Endothelial cell of umbilical vein (primary cell): Measurements from ENCODE around the gene OR51V1. TPM values are rescaled to one million over a fixed set of nuclear protein-coding genes. Genes with fewer than 3 reads are reported as not detected.

Source experiments
- BruUV-seq: library from RNA; stranded (reverse); fragments of 400-500 nt; replicated peaks from 2 replicates; lab custom pipeline; 2021; lab: Mats Ljungman, UMichigan
- CTCF ChIA-PET: fragments of 300-600, 350-600 bp; sonication (Branson Sonifier 250); formaldehyde crosslinking; loops from one replicate; lab custom pipeline; 2021; ENCODE audit warnings: antibody characterized with exemption, inconsistent platforms; lab: Charles Lee
- POLR2A ChIA-PET: fragments of 300-600, 350-600 bp; sonication (Branson Sonifier 250); formaldehyde crosslinking; loops from one replicate; lab custom pipeline; 2021; ENCODE audit warnings: antibody characterized with exemption, inconsistent platforms; lab: Charles Lee
- DNase-seq: peaks from one replicate; pipeline ENCODE4 v3.0.0-alpha.2; 2011; ENCODE audit warnings: low read depth, low spot score
- FAIRE-seq: peaks from 2 replicates; lab custom pipeline; 2011; peaks lifted over from hg19 to GRCh38; lab: Jason Lieb, UNC
- H2AFZ ChIP-seq: 2 replicates; pipeline ENCODE4 v1.6.0; 2012; ENCODE audit warnings: low read depth, low read length, control low read depth, inconsistent platforms
- H3K27ac ChIP-seq: 2 replicates; pipeline ENCODE4 v1.5.1; 2011; ENCODE audit warnings: low read depth, mild to moderate bottlenecking, control low read depth, low read length, moderate library complexity; ENCODE audit not compliant: insufficient read depth
- H3K27me3 ChIP-seq, 2 experiments: 2 replicates each; pipeline versions ENCODE4 v1.6.0 to v1.6.1; 2011; ENCODE audit warnings: low read length in 2 of 2, mixed read lengths in 1 of 2; ENCODE audit not compliant: control insufficient read depth in 2 of 2, insufficient read depth in 2 of 2
- H3K36me3 ChIP-seq, 2 experiments: 2 replicates in 1 of 2; 3 replicates in 1 of 2; pipeline ENCODE4 v1.5.1; 2011; ENCODE audit warnings: low read length in 2 of 2, mild to moderate bottlenecking in 1 of 2, moderate library complexity in 1 of 2; ENCODE audit not compliant: control insufficient read depth in 2 of 2, insufficient read depth in 2 of 2; ENCODE audit errors: extremely low read depth in 1 of 2
- H3K4me1 ChIP-seq: 3 replicates; pipeline ENCODE4 v1.5.1; 2011; ENCODE audit warnings: mild to moderate bottlenecking, low read length; ENCODE audit not compliant: control insufficient read depth, insufficient read depth; ENCODE audit errors: extremely low read depth
- H3K4me2 ChIP-seq: 2 replicates; pipeline ENCODE4 v1.6.1; 2011; ENCODE audit warnings: low read length, control low read depth, mixed read lengths; ENCODE audit not compliant: insufficient read depth
- H3K4me3 ChIP-seq, 3 experiments: fragments of 200-600 bp in 1 of 3; sonication (generic), shearing (Covaris generic) in 1 of 3; replicated peaks in 1 of 3; 2 replicates each; pipeline ENCODE4 v1.5.1; 2011 to 2016; ENCODE audit warnings: control low read depth in 3 of 3, low read length in 3 of 3, mild to moderate bottlenecking in 2 of 3, inconsistent platforms in 1 of 3, low read depth in 1 of 3, moderate library complexity in 1 of 3; ENCODE audit not compliant: insufficient read depth in 1 of 3
- H3K79me2 ChIP-seq: 2 replicates; pipeline ENCODE4 v1.6.0; 2012; ENCODE audit warnings: low read length, inconsistent platforms; ENCODE audit not compliant: control insufficient read depth, insufficient read depth
- H3K9ac ChIP-seq: replicated peaks from 2 replicates; pipeline ENCODE3; 2011; ENCODE audit warnings: low read length, control low read depth; ENCODE audit not compliant: insufficient read depth; ENCODE audit errors: extremely low read depth
- H3K9me1 ChIP-seq: replicated peaks from 3 replicates; pipeline ENCODE4 v1.6.0; 2011; ENCODE audit warnings: mild to moderate bottlenecking, low read length; ENCODE audit not compliant: control insufficient read depth, insufficient read depth; ENCODE audit errors: extremely low read depth
- H3K9me3 ChIP-seq: replicated peaks from 2 replicates; pipeline ENCODE4 v1.5.1; 2012; ENCODE audit warnings: low read length, inconsistent platforms; ENCODE audit not compliant: control insufficient read depth, insufficient read depth
- H4K20me1 ChIP-seq: replicated peaks from 2 replicates; pipeline ENCODE3; 2011; ENCODE audit warnings: mild to moderate bottlenecking, low read length; ENCODE audit not compliant: control insufficient read depth, insufficient read depth; ENCODE audit errors: extremely low read depth
- CTCF ChIP-seq, 2 donors: IDR thresholded peaks; 1 replicate in 1 of 2; 2 replicates in 1 of 2; pipeline ENCODE4 v1.5.1; 2011; ENCODE audit warnings: low read length in 2 of 2, mild to moderate bottlenecking in 2 of 2, moderate library complexity in 2 of 2, control low read depth in 1 of 2, inconsistent platforms in 1 of 2, low read depth in 1 of 2; ENCODE audit not compliant: insufficient read depth in 1 of 2; ENCODE audit errors: extremely low read depth in 1 of 2
- EZH2 ChIP-seq: IDR thresholded peaks from 2 replicates; pipeline ENCODE4 v1.6.1; 2012; ENCODE audit warnings: borderline replicate concordance, low read depth, mild to moderate bottlenecking, moderate library complexity, low read length, inconsistent platforms; ENCODE audit not compliant: severe bottlenecking
- FOS ChIP-seq: IDR thresholded peaks from 2 replicates; pipeline ENCODE4 v1.6.1; 2011; ENCODE audit warnings: mild to moderate bottlenecking, low read length, moderate library complexity, borderline replicate concordance; ENCODE audit not compliant: insufficient read depth
- GATA2 ChIP-seq: IDR thresholded peaks from 2 replicates; pipeline ENCODE4 v1.7.0; 2011; ENCODE audit warnings: low read depth, mild to moderate bottlenecking, moderate library complexity, mixed read lengths, low read length; ENCODE audit not compliant: insufficient read length, insufficient read depth
- JUN ChIP-seq: IDR thresholded peaks from 2 replicates; pipeline ENCODE4 v1.6.1; 2011; ENCODE audit warnings: borderline replicate concordance, low read depth; ENCODE audit not compliant: insufficient read length, insufficient read depth
- MYC ChIP-seq: IDR thresholded peaks from one replicate; pipeline ENCODE4 v1.6.1; 2011; ENCODE audit warnings: mild to moderate bottlenecking, low read depth, low read length
- POLR2A ChIP-seq: IDR thresholded peaks from 2 replicates; pipeline ENCODE4 v1.6.1; 2012; ENCODE audit warnings: low read depth, mild to moderate bottlenecking, control low read depth, low read length
- POLR2AphosphoS5 ChIP-seq: IDR thresholded peaks from 2 replicates; pipeline ENCODE4 v1.6.1; 2012; ENCODE audit warnings: low read depth, mild to moderate bottlenecking, control low read depth, low read length, moderate library complexity; ENCODE audit not compliant: insufficient read depth
- dilution Hi-C: fragments of 300-500 bp; cut with MboI; formaldehyde crosslinking; loops from one replicate; pipeline ENCODE4 v1.15.0; 2019; ENCODE audit warnings: low sequenced_read_pairs; ENCODE audit not compliant: extremely low pct_ligation_motif_present
- intact Hi-C: fragments of 100-400 bp; cut with micrococcal nuclease; formaldehyde crosslinking; loops from one replicate; pipeline ENCODE4 v1.10.0; 2022
- polyA plus RNA-seq, 4 experiments: library from polyadenylated mRNA; depleted of rRNA in 3 of 4; stranded (reverse) in 3 of 4; unstranded in 1 of 4; fragments of >200 nt; gene quantifications; 2 replicates each; pipeline versions ENCODE4 v1.2.1 to v1.2.3, GENCODE V29; 2011 to 2012; ENCODE audit warnings: missing spikeins in 1 of 4
- total RNA-seq: library from RNA; stranded (reverse); gene quantifications from 2 replicates; pipeline ENCODE4 v1.2.3, GENCODE V29; 2021
- TF ChIP-seq, protein P1 (sequence below): IDR thresholded peaks from 2 replicates; pipeline ENCODE4 v1.6.1; 2011; ENCODE audit not compliant: insufficient read depth, insufficient read length

OR51V1 gene
- total and polyA plus RNA-seq, 2 donors (not counting 3 experiments of a cell fraction or from before 2014, with no cell fraction given), result not detected

DNA sequence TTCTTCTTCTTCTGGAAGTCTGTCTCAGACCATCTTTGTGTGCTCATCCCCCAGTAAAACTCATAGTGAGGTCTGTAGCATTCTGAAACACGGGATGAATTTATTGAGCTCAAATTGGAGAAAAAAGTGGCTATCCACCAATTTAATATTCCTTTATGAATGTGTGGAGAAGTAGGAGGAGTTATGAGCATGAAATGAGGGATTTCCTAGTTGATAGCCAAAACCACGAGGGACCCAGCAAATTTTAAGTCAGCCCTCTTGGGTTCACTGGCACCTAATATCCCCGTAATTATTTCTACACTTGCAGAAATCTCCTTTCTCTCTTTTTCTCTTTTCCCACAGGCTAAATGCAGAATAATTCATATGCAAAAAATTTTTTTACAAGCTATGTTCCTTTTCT is 45.8 kb downstream of the OR51V1 start, which contains the start of gene OR52A1:
Gene OR52A1 (minus strand): TSS at position 101 of the 400 bp plus-strand sequence. CDS start 2,388 bp downstream, outside the sequence.
- Histone ChIP-seq H3K9me1 (no peaks in the 10 kb centered on the region), H3K4me1 (no peaks in the 10 kb centered on the region), H4K20me1 (no peaks in the 10 kb centered on the region), H3K27me3 (no peaks in the 10 kb centered on the region), H3K27ac (no peak within 1 kb of the TSS), H3K36me3 (no peaks in the 10 kb centered on the region), H3K4me3 (no peak within 1 kb of the TSS), H3K9ac (no peak within 1 kb of the TSS), H2AFZ (no peak within 1 kb of the TSS), H3K79me2 (no peaks in the 10 kb centered on the region), H3K9me3 (no peaks in the 10 kb centered on the region), H3K4me2 (no peak within 1 kb of the TSS)
- ChIA-PET POLR2A (no interaction called here), CTCF (interaction anchor here (1.1 to 4.1 kb wide), 2 partner anchors 13 to 32 kb away, joined by 3 to 10 read pairs; no protein-coding TSS in a partner anchor)
- no peak for DNase-seq
- BruUV-seq, result no TSS peak
- dilution Hi-C loops, result no loop called here
- TF ChIP-seq CTCF (IDR thresholded peaks at IDR 0.05; ENCODE audit: extremely low read depth in 1 of 2, insufficient read depth in 1 of 2, low read depth in 1 of 2, low read length in 2 of 2) (no peak), EZH2 (no peak), POLR2AphosphoS5 (no peak), GATA2 (no peak), MYC (no peak), JUN (no peak), POLR2A (no peak), FOS (no peak)
- TF ChIP-seq, protein P1, sequence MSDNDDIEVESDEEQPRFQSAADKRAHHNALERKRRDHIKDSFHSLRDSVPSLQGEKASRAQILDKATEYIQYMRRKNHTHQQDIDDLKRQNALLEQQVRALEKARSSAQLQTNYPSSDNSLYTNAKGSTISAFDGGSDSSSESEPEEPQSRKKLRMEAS, result no peak
- no peak for FAIRE-seq
- intact Hi-C loops, result no loop called here
